Left ventricle myocardium inferior (tissue), 1 donor: ENCODE measurements around the gene PSPN. TPM values are rescaled to one million over a fixed set of nuclear protein-coding genes. Genes with fewer than 3 reads are reported as not detected.
A peak's percentile ranks its signal among the peaks of the same experiment; 100 is the strongest.

Source experiments
- DNase-seq: peaks from one replicate; pipeline ENCODE4 v3.0.0-alpha.2; 2020
- H3K27ac ChIP-seq: fragments of 200-600 bp; replicated peaks from 2 replicates; pipeline ENCODE4 v1.8.0; 2021
- H3K27me3 ChIP-seq: fragments of 200-600 bp; 2 replicates; pipeline ENCODE4 v1.8.0; 2021; ENCODE audit warnings: low read depth
- H3K36me3 ChIP-seq: fragments of 200-600 bp; 2 replicates; pipeline ENCODE4 v1.8.0; 2021
- H3K4me1 ChIP-seq: fragments of 200-600 bp; 2 replicates; pipeline ENCODE4 v1.8.0; 2021
- H3K4me3 ChIP-seq: fragments of 200-600 bp; 2 replicates; pipeline ENCODE4 v1.8.0; 2021; ENCODE audit warnings: mild to moderate bottlenecking, moderate library complexity
- H3K9me3 ChIP-seq: fragments of 200-600 bp; replicated peaks from 2 replicates; pipeline ENCODE4 v1.8.0; 2021
- intact Hi-C: fragments of 100-400 bp; cut with micrococcal nuclease; formaldehyde crosslinking; loops from one replicate; pipeline ENCODE4 v1.11.0; 2022
- total RNA-seq: library from RNA; stranded (reverse); fragmentation: NEBNext Ultra II Directional; extraction: Animal tissue kit (Norgen Biotek cat#: 25700); gene quantifications from one replicate; pipeline ENCODE4 v1.2.1, GENCODE V29; 2021
- TF ChIP-seq, protein P1 (sequence below): fragments of 200-600 bp; IDR thresholded peaks from 2 replicates; pipeline ENCODE4 v1.8.0; 2021; ENCODE audit warnings: antibody characterized with exemption, mild to moderate bottlenecking, borderline replicate concordance
- donor health status: DM: no; HTN: yes; CAD: no; lungs with severe emphysema.

The PSPN gene
- total RNA-seq, 1 donor from 2014 or later: 1.2 TPM

DNA sequence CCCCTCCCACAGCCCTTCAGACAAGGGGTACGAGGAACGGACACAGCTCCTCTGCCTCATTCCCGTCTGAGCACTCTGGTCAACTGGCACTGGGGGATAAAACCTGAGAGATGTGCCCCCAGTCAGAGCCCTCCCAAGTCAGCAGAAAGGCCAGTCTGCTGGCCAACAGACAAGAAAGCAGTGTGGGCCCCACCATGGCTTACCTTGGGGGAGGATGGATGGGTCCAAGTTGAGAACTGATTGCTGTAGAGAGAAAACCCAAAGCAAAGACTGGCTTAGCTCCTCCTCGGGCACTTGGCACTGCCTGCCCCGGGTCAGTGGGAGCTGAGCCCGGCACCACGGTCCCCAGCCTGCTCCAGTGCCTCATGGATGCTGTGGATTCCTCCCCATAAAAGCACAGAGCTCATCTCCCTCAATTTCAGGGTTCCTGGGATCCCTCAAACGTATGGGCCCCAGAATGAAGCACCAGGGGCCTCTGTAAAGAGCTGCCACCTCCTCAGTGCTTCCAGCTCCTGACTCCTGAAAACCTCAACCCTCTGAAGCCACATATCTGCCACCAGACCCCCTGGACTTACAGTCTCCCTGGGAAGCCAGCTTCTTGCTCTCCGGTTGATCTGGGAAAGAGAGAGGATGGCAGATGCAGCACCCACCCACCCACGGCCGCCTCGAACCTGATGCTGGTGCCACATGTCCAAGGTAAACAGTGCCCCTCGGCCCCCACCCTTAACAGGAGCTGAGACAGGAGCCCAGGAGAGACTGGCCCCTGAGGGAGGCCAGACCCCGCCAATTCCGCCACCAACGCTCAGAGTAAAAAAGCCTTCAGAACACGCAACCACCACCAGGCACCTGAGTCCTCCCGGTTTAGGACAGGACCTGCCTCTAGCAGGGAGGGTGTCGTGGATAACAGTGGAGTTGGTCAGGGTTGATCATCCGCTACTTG, 45.6 kb upstream of the PSPN start:
- TF ChIP-seq, protein P1, sequence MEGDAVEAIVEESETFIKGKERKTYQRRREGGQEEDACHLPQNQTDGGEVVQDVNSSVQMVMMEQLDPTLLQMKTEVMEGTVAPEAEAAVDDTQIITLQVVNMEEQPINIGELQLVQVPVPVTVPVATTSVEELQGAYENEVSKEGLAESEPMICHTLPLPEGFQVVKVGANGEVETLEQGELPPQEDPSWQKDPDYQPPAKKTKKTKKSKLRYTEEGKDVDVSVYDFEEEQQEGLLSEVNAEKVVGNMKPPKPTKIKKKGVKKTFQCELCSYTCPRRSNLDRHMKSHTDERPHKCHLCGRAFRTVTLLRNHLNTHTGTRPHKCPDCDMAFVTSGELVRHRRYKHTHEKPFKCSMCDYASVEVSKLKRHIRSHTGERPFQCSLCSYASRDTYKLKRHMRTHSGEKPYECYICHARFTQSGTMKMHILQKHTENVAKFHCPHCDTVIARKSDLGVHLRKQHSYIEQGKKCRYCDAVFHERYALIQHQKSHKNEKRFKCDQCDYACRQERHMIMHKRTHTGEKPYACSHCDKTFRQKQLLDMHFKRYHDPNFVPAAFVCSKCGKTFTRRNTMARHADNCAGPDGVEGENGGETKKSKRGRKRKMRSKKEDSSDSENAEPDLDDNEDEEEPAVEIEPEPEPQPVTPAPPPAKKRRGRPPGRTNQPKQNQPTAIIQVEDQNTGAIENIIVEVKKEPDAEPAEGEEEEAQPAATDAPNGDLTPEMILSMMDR: no peak
- H3K4me1 ChIP-seq: peaks cover 41% of the 10 kb centered on the region
- H3K27ac ChIP-seq: no peak overlapping the region
- H3K4me3 ChIP-seq: no peak overlapping the region
- no peak for DNase-seq
- intact Hi-C loops: no loop called here
- H3K9me3 ChIP-seq: no peaks in the 10 kb centered on the region
- peaks cover 53% of the 10 kb centered on the region for H3K36me3 ChIP-seq
- no peaks in the 10 kb centered on the region for H3K27me3 ChIP-seq

DNA sequence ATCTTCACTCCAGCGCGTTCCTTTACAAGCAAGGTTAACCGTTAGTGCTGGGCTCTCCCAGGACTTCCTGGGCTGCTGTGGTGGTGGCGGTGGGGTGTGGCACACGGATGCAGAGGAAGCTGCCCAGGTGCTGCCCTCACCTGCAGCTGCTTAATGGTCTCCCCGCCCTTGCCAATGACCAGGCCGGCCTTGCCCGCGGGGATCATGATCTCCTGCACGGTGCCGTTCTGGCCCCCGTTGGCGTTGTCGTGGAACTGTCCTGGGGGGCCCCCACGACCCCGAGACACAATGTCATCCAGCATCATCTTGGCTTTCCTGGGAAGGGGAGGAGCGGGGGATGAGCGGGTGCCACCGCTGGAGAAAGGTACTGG, 42.8 kb upstream of the PSPN start:
- Histone ChIP-seq H3K9me3 (no peaks in the 10 kb centered on the region), H3K4me3 (no peak overlapping the region), H3K27me3 (no peaks in the 10 kb centered on the region), H3K36me3 (peaks cover 77% of the 10 kb centered on the region), H3K27ac (no peak overlapping the region), H3K4me1 (peaks cover 35% of the 10 kb centered on the region)
- TF ChIP-seq, protein P1: no peak
- intact Hi-C loops: no loop called here
- DNase-seq: no peak

DNA sequence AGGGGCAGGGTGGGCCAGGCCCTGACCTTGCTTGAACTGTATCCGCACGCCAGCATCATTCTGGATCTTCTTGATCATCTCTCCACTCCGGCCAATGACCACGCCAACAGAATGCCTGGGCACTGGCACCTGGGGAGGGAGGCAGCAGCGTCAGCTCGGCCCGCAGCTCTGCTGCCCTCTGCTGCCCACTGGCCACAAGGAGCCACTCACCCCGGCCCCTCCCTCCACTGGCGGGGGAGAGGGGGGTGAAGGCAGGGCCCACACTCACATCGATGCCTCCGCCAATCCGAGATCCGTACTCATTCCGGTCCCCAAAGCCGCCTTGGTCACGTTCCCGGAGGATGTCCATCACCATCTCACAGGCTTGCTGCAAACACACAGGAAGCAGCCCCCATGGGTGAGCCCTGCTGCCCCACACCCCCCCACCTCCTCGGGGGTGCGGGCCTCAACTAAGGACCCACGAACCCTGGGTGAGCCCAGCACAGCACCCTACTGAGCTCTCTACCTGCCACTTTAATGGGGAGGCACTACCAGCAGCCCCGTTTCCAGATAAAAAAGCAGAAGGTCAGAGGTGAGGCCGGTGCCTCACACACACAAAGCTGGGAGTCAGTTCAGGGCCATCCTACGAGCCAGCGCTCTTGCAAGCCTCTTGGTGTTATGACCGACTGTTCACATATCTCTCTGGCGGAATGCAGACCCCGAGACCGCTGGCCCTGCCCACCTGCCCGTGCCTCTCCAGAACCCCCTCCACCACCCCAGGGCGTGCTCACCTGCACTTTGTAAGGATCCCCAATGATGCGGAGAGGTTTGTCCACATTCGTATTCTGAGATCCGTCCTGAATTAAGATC, 42.2 kb upstream of the PSPN start:
- peaks cover 77% of the 10 kb centered on the region for H3K36me3 ChIP-seq
- no peak for DNase-seq
- intact Hi-C loops: no loop called here

GRCh38 chr19:6416658-6417405, 41.1 kb upstream of the PSPN start:
- intact Hi-C loops: no loop called here
- TF ChIP-seq, protein P1: no peak
- Histone ChIP-seq H3K27ac (no peak overlapping the region), H3K9me3 (no peaks in the 10 kb centered on the region), H3K36me3 (peaks cover 74% of the 10 kb centered on the region), H3K4me1 (peaks cover 31% of the 10 kb centered on the region), H3K27me3 (no peaks in the 10 kb centered on the region), H3K4me3 (no peak overlapping the region)
- no peak for DNase-seq

More for the DNA sequence above, 42.2 kb upstream of the PSPN start:
- Histone ChIP-seq H3K9me3 (no peaks in the 10 kb centered on the region), H3K4me3 (no peak overlapping the region), H3K27ac (no peak overlapping the region), H3K4me1 (peaks cover 33% of the 10 kb centered on the region), H3K27me3 (no peaks in the 10 kb centered on the region)
- TF ChIP-seq, protein P1: peak; percentile 56

DNA sequence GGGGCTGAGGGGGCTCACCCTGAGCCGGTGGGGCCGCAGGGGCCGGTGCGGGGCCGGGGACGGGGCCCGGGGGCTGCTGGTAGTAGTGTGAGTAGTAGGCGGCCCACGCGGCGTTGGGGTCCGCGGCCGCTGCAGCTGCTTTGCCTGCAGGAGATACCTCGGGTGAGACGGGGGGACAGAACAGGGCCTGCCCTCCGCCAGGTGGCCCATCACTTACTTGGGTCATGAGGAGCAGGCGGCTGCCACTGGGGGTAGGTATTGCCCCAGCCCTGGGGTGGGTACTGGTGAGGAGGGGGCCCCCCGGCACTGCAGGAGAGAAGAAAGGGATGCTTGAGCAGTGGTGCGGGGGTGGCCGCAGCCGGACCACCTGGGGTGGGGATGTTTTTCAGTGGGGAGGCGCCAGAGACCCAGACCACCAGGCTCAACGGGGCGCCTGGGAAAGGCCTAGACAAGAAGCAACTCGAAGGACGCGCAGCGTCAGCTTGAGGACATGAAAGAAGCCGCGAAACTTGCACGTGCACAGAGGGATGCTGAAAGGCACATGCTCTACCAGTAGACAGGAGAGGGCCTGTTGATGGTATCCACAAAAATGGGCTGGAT, 40.0 kb upstream of the PSPN start:
- no peak overlapping the region for H3K27ac ChIP-seq
- peaks cover 19% of the 10 kb centered on the region for H3K4me1 ChIP-seq
- TF ChIP-seq, protein P1: no peak
- no peaks in the 10 kb centered on the region for H3K9me3 ChIP-seq
- peaks cover 67% of the 10 kb centered on the region for H3K36me3 ChIP-seq
- intact Hi-C loops: no loop called here
- H3K27me3 ChIP-seq: no peaks in the 10 kb centered on the region
- no peak for DNase-seq
- no peak overlapping the region for H3K4me3 ChIP-seq
